ENCODE measurements around the gene TENM3. TPM values are rescaled to one million over a fixed set of nuclear protein-coding genes. Genes with fewer than 3 reads are reported as not detected.

TENM3 gene
- total and polyA plus RNA-seq, 12 donors, result 0.20 to 6.6 (median 3.5) TPM

DNA sequence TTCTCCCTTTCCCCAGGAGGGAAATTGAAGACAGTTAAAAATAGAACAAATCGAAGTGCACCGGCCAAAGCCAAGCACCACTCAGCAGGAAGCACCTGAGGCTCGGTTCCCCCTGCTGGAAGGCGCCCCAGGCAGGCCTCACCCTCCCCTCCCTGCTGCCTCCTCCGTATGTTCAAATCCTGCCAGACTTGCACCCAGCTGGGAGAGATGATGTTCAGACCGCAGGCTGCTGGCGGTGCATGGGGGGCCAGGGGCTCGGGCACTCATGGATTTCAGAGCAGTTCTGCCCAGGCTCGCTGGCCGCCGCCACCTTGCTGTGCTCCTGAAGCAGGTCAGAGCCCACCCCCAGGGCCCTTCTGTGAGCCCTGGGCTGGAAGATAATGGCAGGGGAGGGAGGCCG is 582.6 kb downstream of the TENM3 start:
- no peak for TF ChIP-seq CTCF (IDR thresholded peaks at IDR 0.05)
- H3K27me3 ChIP-seq, result peaks cover 0 to 9% (median 3%) of the 10 kb centered on the region in 7 donors
- H3K4me1 ChIP-seq, result no peaks in the 10 kb centered on the region
- DNase-seq (no peak), ATAC-seq (no peak)
- no peaks in the 10 kb centered on the region for H3K36me3 ChIP-seq
- H3K4me3 ChIP-seq, result no peak overlapping the region
- no peak overlapping the region for H3K27ac ChIP-seq
- intact Hi-C loops (cut with DNase I), result no loop called here
- H3K9me3 ChIP-seq, result no peaks in the 10 kb centered on the region
- WGBS, 2 donors, result 62 to 66% methylated on average over 12 of the region's 12 CpGs

DNA sequence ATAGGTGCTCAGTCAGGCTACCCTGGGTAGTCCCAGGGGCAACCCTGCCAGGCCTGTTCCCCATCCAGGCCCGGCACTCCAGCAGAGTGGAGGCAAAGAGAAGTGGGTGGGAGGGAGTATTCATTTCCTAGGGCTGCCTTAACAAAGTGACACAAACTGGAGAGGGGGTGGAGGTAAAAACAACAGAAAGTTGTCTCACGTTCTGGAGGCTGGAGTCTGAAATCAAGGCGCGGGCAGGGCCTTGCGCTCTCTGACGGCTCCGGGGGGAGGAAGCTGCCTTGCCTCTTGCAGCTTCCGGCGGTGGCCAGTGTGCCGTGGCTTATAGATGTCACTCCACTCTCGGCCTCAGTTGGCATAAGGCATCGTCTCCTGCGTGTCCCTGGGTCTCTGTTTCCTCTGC is 583.2 kb downstream of the TENM3 start:
- DNase-seq, result no peak
- intact Hi-C loops (cut with DNase I), result no loop called here
- Histone ChIP-seq H3K27ac (no peak overlapping the region), H3K4me3 (no peak overlapping the region), H3K9me3 (no peaks in the 10 kb centered on the region), H3K4me1 (no peaks in the 10 kb centered on the region), H3K36me3 (no peaks in the 10 kb centered on the region), H3K27me3 (peaks cover 0 to 9% (median 3%) of the 10 kb centered on the region in 7 donors)
- TF ChIP-seq CTCF (IDR thresholded peaks at IDR 0.05), result no peak
- 61 to 80% methylated on average over 13 of the region's 13 CpGs for WGBS, 2 donors
- no peak for ATAC-seq

GRCh38 chr4:182827166-182827565 is 584.0 kb downstream of the TENM3 start:
- H3K27me3 ChIP-seq, result peaks cover 0 to 9% (median 3%) of the 10 kb centered on the region in 7 donors
- no peaks in the 10 kb centered on the region for H3K4me1 ChIP-seq
- H3K9me3 ChIP-seq, result no peaks in the 10 kb centered on the region
- no peak overlapping the region for H3K4me3 ChIP-seq
- no peak for DNase-seq
- no peak for TF ChIP-seq CTCF (IDR thresholded peaks at IDR 0.05)
- intact Hi-C loops (cut with DNase I), result no loop called here
- no peak overlapping the region for H3K27ac ChIP-seq
- 95 to 97% methylated on average over 8 of the region's 8 CpGs for WGBS, 2 donors
- H3K36me3 ChIP-seq, result no peaks in the 10 kb centered on the region
- ATAC-seq, result no peak

DNA sequence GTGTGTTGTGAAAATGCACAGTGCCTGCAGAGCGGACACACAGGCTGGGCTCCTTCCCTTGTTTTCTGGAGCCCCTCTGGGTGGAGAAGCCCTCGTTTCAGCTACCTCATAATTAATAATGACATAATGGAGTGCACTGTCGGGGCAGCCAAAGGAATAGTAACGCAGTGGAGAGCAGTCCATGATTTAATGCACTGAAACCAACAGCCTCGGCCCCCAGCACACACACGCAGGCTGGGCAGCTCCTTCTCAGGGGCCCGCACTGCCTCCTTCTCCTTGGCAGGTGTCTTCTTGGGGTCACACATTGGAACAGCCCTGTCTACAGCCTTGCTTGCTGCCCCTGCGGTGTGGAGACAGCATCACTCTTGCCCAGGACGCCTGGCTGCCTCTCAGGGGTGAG is 584.8 kb downstream of the TENM3 start:
- 91 to 96% methylated on average over 9 of the region's 9 CpGs for WGBS, 2 donors
- intact Hi-C loops (cut with DNase I), result no loop called here
- Histone ChIP-seq H3K27ac (no peak overlapping the region), H3K27me3 (peaks cover 0 to 10% (median 5%) of the 10 kb centered on the region in 7 donors), H3K36me3 (no peaks in the 10 kb centered on the region), H3K9me3 (no peaks in the 10 kb centered on the region), H3K4me1 (no peaks in the 10 kb centered on the region), H3K4me3 (no peak overlapping the region)
- TF ChIP-seq CTCF (IDR thresholded peaks at IDR 0.05), result no peak
- ATAC-seq, result no peak
- DNase-seq, result no peak
